Neural cell (in vitro differentiated cells): ENCODE data around the gene PTK6. TPM values are rescaled to one million over a fixed set of nuclear protein-coding genes. Genes with fewer than 3 reads are reported as not detected.

Source experiments
- H2AFZ ChIP-seq: fragments of 200-600, 300-800 bp; sonication (generic), shearing (Covaris generic); 2 replicates; pipeline ENCODE4 v1.6.0; 2014; ENCODE audit warnings: low read depth, mild to moderate bottlenecking, antibody characterized with exemption, low read length, moderate library complexity
- H3F3A ChIP-seq: fragments of 200-600 bp; shearing (Covaris generic); 2 replicates; pipeline ENCODE4 v1.6.1; 2016; ENCODE audit warnings: mild to moderate bottlenecking, moderate library complexity, mixed read lengths, antibody characterized with exemption, low read length; ENCODE audit not compliant: insufficient read depth, poor library complexity, severe bottlenecking
- H3K27ac ChIP-seq: fragments of 200-600, 300-800 bp; sonication (generic), shearing (Covaris generic); 2 replicates; pipeline ENCODE4 v1.5.1; 2014; ENCODE audit warnings: mild to moderate bottlenecking, low read length, moderate library complexity
- H3K27me3 ChIP-seq: fragments of 300-800, 200-600 bp; sonication (generic), shearing (Covaris generic); 2 replicates; pipeline ENCODE4 v1.6.0; 2014; ENCODE audit warnings: mild to moderate bottlenecking, low read depth, low read length, moderate library complexity; ENCODE audit not compliant: insufficient read depth
- H3K36me3 ChIP-seq: fragments of 300-800, 200-600 bp; sonication (generic), shearing (Covaris generic); 2 replicates; pipeline ENCODE4 v1.5.1; 2014; ENCODE audit warnings: mild to moderate bottlenecking, antibody characterized with exemption, low read length, moderate library complexity; ENCODE audit not compliant: insufficient read depth
- H3K4me2 ChIP-seq: fragments of 300-800, 200-600 bp; sonication (generic), shearing (Covaris generic); 2 replicates; pipeline ENCODE4 v1.6.0; 2014; ENCODE audit warnings: mild to moderate bottlenecking, low read length
- H3K4me3 ChIP-seq: fragments of 300-800, 200-600 bp; sonication (generic), shearing (Covaris generic); 2 replicates; pipeline ENCODE4 v1.5.1; 2014; ENCODE audit warnings: mild to moderate bottlenecking, low read length, moderate library complexity
- H3K79me2 ChIP-seq: fragments of 200-600 bp; shearing (Covaris generic); replicated peaks from 2 replicates; pipeline ENCODE4 v1.6.0; 2014; ENCODE audit warnings: mild to moderate bottlenecking, low read length, moderate library complexity; ENCODE audit not compliant: insufficient read depth
- H3K9ac ChIP-seq: fragments of 300-800, 200-600 bp; sonication (generic), shearing (Covaris generic); 2 replicates; pipeline ENCODE4 v1.6.1; 2016; ENCODE audit warnings: mild to moderate bottlenecking, low read length, mixed read lengths
- H3K9me2 ChIP-seq: fragments of 200-600 bp; shearing (Covaris generic); 2 replicates; pipeline ENCODE4 v1.6.1; 2016; ENCODE audit warnings: mild to moderate bottlenecking, low read length, mixed read lengths; ENCODE audit not compliant: insufficient read depth
- H3K9me3 ChIP-seq: fragments of 200-600, 300-800 bp; sonication (generic), shearing (Covaris generic); 2 replicates; pipeline ENCODE4 v1.6.1; 2016; ENCODE audit warnings: mild to moderate bottlenecking, mixed run types, low read length, moderate library complexity, mixed read lengths
- H4K20me1 ChIP-seq: fragments of 200-600 bp; shearing (Covaris generic); 2 replicates; pipeline ENCODE4 v1.6.1; 2016; ENCODE audit warnings: mild to moderate bottlenecking, mixed run types; ENCODE audit not compliant: insufficient read depth
- EZH2 ChIP-seq: fragments of 200-600, 300-800 bp; shearing (Covaris generic), sonication (generic); IDR thresholded peaks from 2 replicates; pipeline ENCODE4 v1.6.1; 2014; ENCODE audit warnings: antibody characterized with exemption, low read length, borderline replicate concordance, mild to moderate bottlenecking; ENCODE audit not compliant: insufficient read depth, poor library complexity, severe bottlenecking
- MXI1 ChIP-seq: fragments of 450-650 bp; conservative IDR thresholded peaks from 2 replicates; pipeline ENCODE4 v1.6.1; 2014; ENCODE audit warnings: antibody characterized with exemption, mild to moderate bottlenecking; ENCODE audit not compliant: poor library complexity, severe bottlenecking
- POLR2AphosphoS5 ChIP-seq: IDR thresholded peaks from 2 replicates; pipeline ENCODE4 v1.6.1; 2012
- RAD21 ChIP-seq: fragments of 450-650 bp; conservative IDR thresholded peaks from 2 replicates; pipeline ENCODE4 v1.6.1; 2014; ENCODE audit warnings: antibody characterized with exemption, mild to moderate bottlenecking, moderate library complexity
- SMC3 ChIP-seq: fragments of 450-650 bp; conservative IDR thresholded peaks from 2 replicates; pipeline ENCODE4 v1.6.1; 2014; ENCODE audit warnings: antibody characterized with exemption, mild to moderate bottlenecking, moderate library complexity; ENCODE audit not compliant: poor library complexity
- polyA plus RNA-seq: library from polyadenylated mRNA; depleted of rRNA; stranded (reverse); fragments of >200 nt; gene quantifications from 2 replicates; pipeline ENCODE4 v1.2.3, GENCODE V29; 2014
- TF ChIP-seq, protein P1 (sequence below): IDR thresholded peaks from 2 replicates; pipeline ENCODE4 v1.6.1; 2012; ENCODE audit warnings: borderline replicate concordance
- TF ChIP-seq, protein P2 (sequence below): fragments of 450-650 bp; IDR thresholded peaks from 2 replicates; pipeline ENCODE4 v1.5.1; 2014; ENCODE audit warnings: antibody characterized with exemption, mild to moderate bottlenecking, moderate library complexity; ENCODE audit not compliant: poor library complexity, severe bottlenecking

Gene PTK6
- polyA plus RNA-seq, 1 donor from 2014 or later = not detected

DNA sequence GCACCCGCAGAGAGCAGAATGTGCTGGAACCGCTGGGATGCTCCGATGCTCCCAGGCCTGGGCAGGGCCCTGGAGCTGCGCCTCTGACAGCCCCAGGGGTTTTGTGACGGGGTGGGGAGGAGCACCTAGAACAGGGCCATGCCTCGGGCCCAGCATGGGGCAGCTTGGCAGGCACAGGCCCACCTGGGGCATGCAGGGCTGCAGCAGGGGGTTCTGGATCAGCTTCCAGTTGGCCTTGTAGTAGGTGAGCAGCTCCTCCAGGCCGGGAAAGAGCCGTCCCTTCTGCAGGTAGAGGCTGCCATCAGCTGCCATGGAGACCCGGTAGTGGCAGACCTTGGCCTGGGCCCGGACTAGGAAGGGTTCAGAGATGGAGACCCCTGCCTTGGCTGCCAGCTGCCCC lies 6.0 kb upstream of the PTK6 start:
- Histone ChIP-seq H3K36me3 (no peaks in the 10 kb centered on the region), H3F3A (no peaks in the 10 kb centered on the region), H3K4me3 (no peak overlapping the region), H3K79me2 (no peaks in the 10 kb centered on the region), H3K9me3 (no peaks in the 10 kb centered on the region), H3K27me3 (no peaks in the 10 kb centered on the region), H3K9me2 (no peaks in the 10 kb centered on the region), H3K9ac (no peak overlapping the region), H3K27ac (no peak overlapping the region), H2AFZ (no peak overlapping the region), H4K20me1 (no peaks in the 10 kb centered on the region), H3K4me2 (no peak overlapping the region)
- no peak for TF ChIP-seq RAD21
- no peak for TF ChIP-seq EZH2
- no peak for TF ChIP-seq POLR2AphosphoS5

DNA sequence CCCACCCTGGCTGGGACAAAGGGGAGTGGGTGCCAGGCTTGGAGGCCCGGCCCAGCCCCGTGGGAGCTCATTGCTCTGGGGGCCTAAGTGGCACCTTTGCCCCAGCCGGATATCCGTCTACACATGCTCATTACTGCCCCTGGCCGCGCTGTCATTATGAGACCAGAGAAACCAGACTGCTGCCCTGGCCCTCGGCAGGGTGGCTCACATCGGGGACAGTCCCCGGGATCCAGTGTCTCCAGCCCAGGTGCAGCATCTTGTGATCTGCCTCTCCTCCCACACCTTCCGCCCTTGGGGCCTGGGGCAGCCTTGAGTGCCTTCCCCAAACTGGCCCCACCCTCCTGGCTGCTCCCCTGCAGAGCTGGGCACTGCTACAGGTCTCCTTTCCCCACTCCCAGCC lies 5.5 kb upstream of the PTK6 start:
- H3K79me2 ChIP-seq = no peaks in the 10 kb centered on the region
- no peak overlapping the region for H3K4me3 ChIP-seq
- H3K36me3 ChIP-seq = no peaks in the 10 kb centered on the region
- H2AFZ ChIP-seq = no peak overlapping the region
- no peak overlapping the region for H3K27ac ChIP-seq
- no peaks in the 10 kb centered on the region for H3F3A ChIP-seq
- H3K27me3 ChIP-seq = no peaks in the 10 kb centered on the region
- H3K9me2 ChIP-seq = no peaks in the 10 kb centered on the region
- no peak overlapping the region for H3K9ac ChIP-seq
- no peak overlapping the region for H3K4me2 ChIP-seq
- TF ChIP-seq EZH2 = no peak
- TF ChIP-seq, protein P1, sequence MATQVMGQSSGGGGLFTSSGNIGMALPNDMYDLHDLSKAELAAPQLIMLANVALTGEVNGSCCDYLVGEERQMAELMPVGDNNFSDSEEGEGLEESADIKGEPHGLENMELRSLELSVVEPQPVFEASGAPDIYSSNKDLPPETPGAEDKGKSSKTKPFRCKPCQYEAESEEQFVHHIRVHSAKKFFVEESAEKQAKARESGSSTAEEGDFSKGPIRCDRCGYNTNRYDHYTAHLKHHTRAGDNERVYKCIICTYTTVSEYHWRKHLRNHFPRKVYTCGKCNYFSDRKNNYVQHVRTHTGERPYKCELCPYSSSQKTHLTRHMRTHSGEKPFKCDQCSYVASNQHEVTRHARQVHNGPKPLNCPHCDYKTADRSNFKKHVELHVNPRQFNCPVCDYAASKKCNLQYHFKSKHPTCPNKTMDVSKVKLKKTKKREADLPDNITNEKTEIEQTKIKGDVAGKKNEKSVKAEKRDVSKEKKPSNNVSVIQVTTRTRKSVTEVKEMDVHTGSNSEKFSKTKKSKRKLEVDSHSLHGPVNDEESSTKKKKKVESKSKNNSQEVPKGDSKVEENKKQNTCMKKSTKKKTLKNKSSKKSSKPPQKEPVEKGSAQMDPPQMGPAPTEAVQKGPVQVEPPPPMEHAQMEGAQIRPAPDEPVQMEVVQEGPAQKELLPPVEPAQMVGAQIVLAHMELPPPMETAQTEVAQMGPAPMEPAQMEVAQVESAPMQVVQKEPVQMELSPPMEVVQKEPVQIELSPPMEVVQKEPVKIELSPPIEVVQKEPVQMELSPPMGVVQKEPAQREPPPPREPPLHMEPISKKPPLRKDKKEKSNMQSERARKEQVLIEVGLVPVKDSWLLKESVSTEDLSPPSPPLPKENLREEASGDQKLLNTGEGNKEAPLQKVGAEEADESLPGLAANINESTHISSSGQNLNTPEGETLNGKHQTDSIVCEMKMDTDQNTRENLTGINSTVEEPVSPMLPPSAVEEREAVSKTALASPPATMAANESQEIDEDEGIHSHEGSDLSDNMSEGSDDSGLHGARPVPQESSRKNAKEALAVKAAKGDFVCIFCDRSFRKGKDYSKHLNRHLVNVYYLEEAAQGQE = no peak
- TF ChIP-seq, protein P2, sequence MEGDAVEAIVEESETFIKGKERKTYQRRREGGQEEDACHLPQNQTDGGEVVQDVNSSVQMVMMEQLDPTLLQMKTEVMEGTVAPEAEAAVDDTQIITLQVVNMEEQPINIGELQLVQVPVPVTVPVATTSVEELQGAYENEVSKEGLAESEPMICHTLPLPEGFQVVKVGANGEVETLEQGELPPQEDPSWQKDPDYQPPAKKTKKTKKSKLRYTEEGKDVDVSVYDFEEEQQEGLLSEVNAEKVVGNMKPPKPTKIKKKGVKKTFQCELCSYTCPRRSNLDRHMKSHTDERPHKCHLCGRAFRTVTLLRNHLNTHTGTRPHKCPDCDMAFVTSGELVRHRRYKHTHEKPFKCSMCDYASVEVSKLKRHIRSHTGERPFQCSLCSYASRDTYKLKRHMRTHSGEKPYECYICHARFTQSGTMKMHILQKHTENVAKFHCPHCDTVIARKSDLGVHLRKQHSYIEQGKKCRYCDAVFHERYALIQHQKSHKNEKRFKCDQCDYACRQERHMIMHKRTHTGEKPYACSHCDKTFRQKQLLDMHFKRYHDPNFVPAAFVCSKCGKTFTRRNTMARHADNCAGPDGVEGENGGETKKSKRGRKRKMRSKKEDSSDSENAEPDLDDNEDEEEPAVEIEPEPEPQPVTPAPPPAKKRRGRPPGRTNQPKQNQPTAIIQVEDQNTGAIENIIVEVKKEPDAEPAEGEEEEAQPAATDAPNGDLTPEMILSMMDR = no peak
- TF ChIP-seq MXI1 = no peak
- no peak for TF ChIP-seq SMC3
- TF ChIP-seq RAD21 = no peak
- H4K20me1 ChIP-seq = no peaks in the 10 kb centered on the region
- H3K9me3 ChIP-seq = no peaks in the 10 kb centered on the region

DNA sequence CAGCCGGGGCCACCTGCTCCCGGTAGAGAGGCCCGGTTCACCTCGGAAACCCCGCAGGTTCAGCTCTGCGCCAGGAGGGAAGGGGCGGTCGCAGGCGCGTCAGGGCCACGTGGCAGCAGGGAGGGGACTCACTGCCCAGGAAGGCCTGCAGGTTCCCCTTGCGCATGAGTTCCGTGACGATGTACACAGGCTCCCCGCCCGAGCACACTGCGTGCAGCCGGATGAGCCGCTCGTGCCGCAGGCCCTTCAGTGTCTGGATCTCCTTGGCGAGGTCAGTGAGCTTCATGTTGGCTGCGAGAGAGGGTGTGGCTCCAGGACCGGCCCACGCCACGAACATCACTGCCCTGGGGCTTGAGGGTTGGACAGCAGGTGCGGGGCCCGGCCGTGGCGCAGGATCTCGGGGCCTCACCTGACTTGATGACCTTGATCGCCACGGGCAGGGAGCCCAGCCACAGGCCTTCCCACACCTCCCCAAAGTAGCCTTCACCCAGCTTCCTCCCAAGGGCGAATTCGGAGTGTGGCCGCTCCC lies 4.9 kb upstream of the PTK6 start:
- TF ChIP-seq POLR2AphosphoS5 = no peak
- no peaks in the 10 kb centered on the region for H3K36me3 ChIP-seq
- no peak overlapping the region for H2AFZ ChIP-seq

More for the DNA sequence above, 4.9 kb upstream of the PTK6 start:
- no peaks in the 10 kb centered on the region for H4K20me1 ChIP-seq
- H3K9me3 ChIP-seq = no peaks in the 10 kb centered on the region
- H3K27ac ChIP-seq = no peak overlapping the region
- no peak overlapping the region for H3K4me3 ChIP-seq
- no peaks in the 10 kb centered on the region for H3F3A ChIP-seq
- H3K9ac ChIP-seq = no peak overlapping the region
- H3K4me2 ChIP-seq = no peak overlapping the region
- H3K27me3 ChIP-seq = no peaks in the 10 kb centered on the region
- H3K9me2 ChIP-seq = no peaks in the 10 kb centered on the region
- H3K79me2 ChIP-seq = no peaks in the 10 kb centered on the region
